Measurements from ENCODE around the gene ZNF668.
"Not testable (repeated sequence)": the region's sequence is repeated elsewhere in the genome, so short reads cannot be mapped to it uniquely, and the experiment has no call there.

ZNF668 gene

GRCh38 chr16:31110106-31111034 lies 36.3 kb upstream of the ZNF668 start:
- Histone ChIP-seq H3K27ac (ENCODE audit: insufficient read depth, low read depth, low read length, poor library complexity, severe bottlenecking) (no peak overlapping the region), H3K4me1 (ENCODE audit: control insufficient read depth, insufficient read depth, low read length) (peaks cover 8% of the 10 kb centered on the region), H3K36me3 (ENCODE audit: control insufficient read depth, insufficient read depth, low read length) (peaks cover 29% of the 10 kb centered on the region), H3K9me3 (ENCODE audit: control insufficient read depth, low read length) (no peaks in the 10 kb centered on the region), H3K4me3 (ENCODE audit: insufficient read depth, low read depth, low read length) (no peak overlapping the region), H3K27me3 (ENCODE audit: control insufficient read depth, insufficient read depth, low read length, poor library complexity, severe bottlenecking) (no peaks in the 10 kb centered on the region)
- 93 to 94% methylated on average over 26 of the region's 26 CpGs for WGBS, 2 experiments

DNA sequence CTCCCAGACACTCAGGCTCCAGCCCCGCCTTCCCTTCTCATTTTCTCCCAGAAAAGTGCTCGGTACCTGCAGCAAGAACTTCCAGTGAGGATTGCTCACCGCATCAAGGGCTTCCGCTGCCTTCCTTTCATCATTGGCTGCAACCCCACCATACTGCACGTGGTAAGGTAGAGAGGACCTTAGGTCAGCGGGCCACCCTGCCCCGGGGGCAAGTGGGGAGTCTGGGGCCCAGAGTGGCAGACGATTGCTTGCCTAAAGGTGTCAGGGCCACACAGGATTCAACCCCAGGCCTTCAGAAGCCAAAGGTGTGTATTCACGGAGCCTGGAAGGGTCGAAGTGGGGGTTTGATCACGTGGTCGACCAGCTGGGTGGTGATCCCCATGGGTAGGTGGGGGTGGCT lies 35.6 kb upstream of the ZNF668 start:
- 96 to 98% methylated on average over 12 of the region's 12 CpGs for WGBS, 2 experiments
- H3K4me1 ChIP-seq (ENCODE audit: control insufficient read depth, insufficient read depth, low read length) = peaks cover 8% of the 10 kb centered on the region
- H3K27me3 ChIP-seq (ENCODE audit: control insufficient read depth, insufficient read depth, low read length, poor library complexity, severe bottlenecking) = no peaks in the 10 kb centered on the region
- H3K4me3 ChIP-seq (ENCODE audit: insufficient read depth, low read depth, low read length) = no peak overlapping the region
- no peaks in the 10 kb centered on the region for H3K9me3 ChIP-seq (ENCODE audit: control insufficient read depth, low read length)
- H3K27ac ChIP-seq (ENCODE audit: insufficient read depth, low read depth, low read length, poor library complexity, severe bottlenecking) = no peak overlapping the region
- H3K36me3 ChIP-seq (ENCODE audit: control insufficient read depth, insufficient read depth, low read length) = peaks cover 29% of the 10 kb centered on the region

DNA sequence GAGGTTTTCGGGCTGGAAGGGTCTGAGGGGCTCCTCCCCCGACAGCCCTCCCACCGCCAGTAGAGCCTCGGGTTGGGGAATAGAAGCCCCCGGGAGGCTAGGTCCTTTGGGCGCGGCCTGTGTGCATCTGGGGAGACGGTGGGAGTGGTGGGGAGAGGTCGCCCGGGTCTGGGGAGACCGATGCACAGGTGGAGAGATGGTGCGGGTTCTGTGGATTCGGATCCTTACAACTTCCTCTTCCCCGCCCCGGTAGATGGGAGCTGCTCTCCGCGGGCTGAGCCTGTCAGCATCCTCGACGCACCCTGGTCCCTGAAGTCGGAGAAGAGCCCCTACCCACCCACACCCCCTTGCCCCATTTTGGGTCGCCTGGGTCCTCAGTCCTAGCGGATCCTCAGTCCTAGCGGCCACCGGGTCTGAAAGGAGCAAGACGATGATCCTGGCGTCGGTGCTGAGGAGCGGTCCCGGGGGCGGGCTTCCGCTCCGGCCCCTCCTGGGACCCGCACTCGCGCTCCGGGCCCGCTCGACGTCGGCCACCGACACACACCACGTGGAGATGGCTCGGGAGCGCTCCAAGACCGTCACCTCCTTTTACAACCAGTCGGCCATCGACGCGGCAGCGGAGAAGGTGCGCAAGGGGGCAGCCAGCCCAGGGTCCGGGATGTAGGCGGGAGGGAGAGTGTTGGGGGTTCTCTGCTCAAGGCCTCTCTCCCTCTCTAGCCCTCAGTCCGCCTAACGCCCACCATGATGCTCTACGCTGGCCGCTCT lies 34.9 kb upstream of the ZNF668 start:
- Histone ChIP-seq H3K4me3 (ENCODE audit: insufficient read depth, low read depth, low read length) (peak overlapping the region; percentile 99), H3K9me3 (ENCODE audit: control insufficient read depth, low read length) (no peaks in the 10 kb centered on the region), H3K27ac (ENCODE audit: insufficient read depth, low read depth, low read length, poor library complexity, severe bottlenecking) (no peak overlapping the region), H3K4me1 (ENCODE audit: control insufficient read depth, insufficient read depth, low read length) (peaks cover 8% of the 10 kb centered on the region), H3K36me3 (ENCODE audit: control insufficient read depth, insufficient read depth, low read length) (peaks cover 29% of the 10 kb centered on the region), H3K27me3 (ENCODE audit: control insufficient read depth, insufficient read depth, low read length, poor library complexity, severe bottlenecking) (no peaks in the 10 kb centered on the region)
- WGBS, 2 experiments = 65 to 67% methylated on average over 57 of the region's 57 CpGs

GRCh38 chr16:31108035-31108793 lies 34.2 kb upstream of the ZNF668 start, which contains the start of gene BCKDK:
BCKDK (plus strand) TSS chr16:31108386; CDS start chr16:31109224, 838 bp downstream.
- H3K4me3 ChIP-seq (ENCODE audit: insufficient read depth, low read depth, low read length) = peak within 1 kb of the TSS; percentile 99
- peaks cover 8% of the 10 kb centered on the region for H3K4me1 ChIP-seq (ENCODE audit: control insufficient read depth, insufficient read depth, low read length)
- WGBS, 2 experiments = 5% methylated on average over 68 of the region's 68 CpGs
- H3K27ac ChIP-seq (ENCODE audit: insufficient read depth, low read depth, low read length, poor library complexity, severe bottlenecking) = no peak within 1 kb of the TSS
- H3K27me3 ChIP-seq (ENCODE audit: control insufficient read depth, insufficient read depth, low read length, poor library complexity, severe bottlenecking) = no peaks in the 10 kb centered on the region
- peaks cover 29% of the 10 kb centered on the region for H3K36me3 ChIP-seq (ENCODE audit: control insufficient read depth, insufficient read depth, low read length)
- H3K9me3 ChIP-seq (ENCODE audit: control insufficient read depth, low read length) = no peaks in the 10 kb centered on the region

DNA sequence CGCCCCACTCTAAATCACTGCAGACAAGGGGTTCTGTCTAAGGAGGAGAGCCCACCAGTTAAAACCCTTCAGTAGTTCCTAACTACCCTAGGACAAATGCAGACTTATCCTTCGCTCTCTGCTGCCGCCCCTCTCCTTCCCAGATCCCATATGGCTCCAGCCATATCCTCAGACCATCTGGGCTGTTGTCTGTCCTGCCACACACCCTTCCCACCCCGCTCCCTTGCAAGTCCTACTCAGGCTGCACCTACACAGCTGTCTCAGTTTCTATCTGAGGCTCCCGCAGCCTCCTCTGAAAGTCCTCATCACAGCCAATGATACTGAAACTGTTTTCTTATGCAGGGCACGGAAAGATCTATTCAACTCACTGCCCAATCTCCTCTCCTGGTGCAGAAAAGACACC lies 33.4 kb upstream of the ZNF668 start:
- Histone ChIP-seq H3K27ac (ENCODE audit: insufficient read depth, low read depth, low read length, poor library complexity, severe bottlenecking) (no peak overlapping the region), H3K27me3 (ENCODE audit: control insufficient read depth, insufficient read depth, low read length, poor library complexity, severe bottlenecking) (no peaks in the 10 kb centered on the region), H3K36me3 (ENCODE audit: control insufficient read depth, insufficient read depth, low read length) (peaks cover 27% of the 10 kb centered on the region), H3K9me3 (ENCODE audit: control insufficient read depth, low read length) (no peaks in the 10 kb centered on the region), H3K4me3 (ENCODE audit: insufficient read depth, low read depth, low read length) (no peak overlapping the region), H3K4me1 (ENCODE audit: control insufficient read depth, insufficient read depth, low read length) (peaks cover 8% of the 10 kb centered on the region)
- 89 to 90% methylated on average over 6 of the region's 6 CpGs for WGBS, 2 experiments

DNA sequence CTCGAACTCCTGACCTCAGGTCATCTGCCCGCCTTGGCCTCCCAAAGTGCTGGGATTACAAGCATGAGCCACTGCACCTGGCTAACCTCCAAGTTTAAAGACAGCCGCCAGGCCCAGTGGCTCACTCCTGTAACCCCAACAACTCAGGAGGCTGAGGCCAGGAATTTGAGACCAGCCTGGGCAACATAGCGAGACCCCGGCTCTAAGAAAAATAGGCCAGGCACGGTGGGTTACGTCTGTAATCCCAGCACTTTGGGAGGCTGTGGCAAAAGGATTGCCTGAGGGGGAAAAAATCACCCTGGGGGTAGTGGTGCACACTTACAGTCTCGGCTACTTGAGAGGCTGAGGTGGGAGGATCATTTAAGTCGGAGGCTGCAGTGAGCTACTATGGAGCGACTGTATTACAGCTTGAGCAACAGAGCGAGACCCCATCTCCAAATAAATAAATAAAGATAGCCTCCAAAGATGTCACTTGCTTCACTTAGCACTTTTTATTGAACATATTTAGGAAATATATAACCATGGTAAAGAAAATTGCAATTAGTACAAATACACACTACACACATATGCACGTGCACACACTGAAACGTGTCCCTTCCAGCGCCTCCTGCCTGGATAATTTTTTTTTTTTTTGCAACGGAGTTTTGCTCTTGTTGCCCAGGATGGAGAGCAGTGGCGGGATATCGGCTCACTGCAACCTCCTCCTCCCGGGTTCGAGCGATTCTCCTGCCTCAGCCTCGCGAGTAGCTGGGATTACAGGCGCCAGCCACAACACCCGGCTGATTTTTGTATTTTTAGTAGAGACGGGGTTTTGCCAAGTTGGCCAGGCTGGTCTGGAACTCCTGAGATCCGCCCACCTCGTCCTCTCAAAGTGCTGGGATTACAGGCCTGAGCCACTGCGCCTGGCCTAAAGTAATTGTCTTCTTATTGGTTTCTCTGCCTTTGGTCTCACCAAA lies 32.7 kb upstream of the ZNF668 start:
- Histone ChIP-seq H3K4me3 (ENCODE audit: insufficient read depth, low read depth, low read length) (no peak overlapping the region), H3K27ac (ENCODE audit: insufficient read depth, low read depth, low read length, poor library complexity, severe bottlenecking) (no peak overlapping the region), H3K36me3 (ENCODE audit: control insufficient read depth, insufficient read depth, low read length) (peaks cover 20% of the 10 kb centered on the region), H3K27me3 (ENCODE audit: control insufficient read depth, insufficient read depth, low read length, poor library complexity, severe bottlenecking) (no peaks in the 10 kb centered on the region), H3K4me1 (ENCODE audit: control insufficient read depth, insufficient read depth, low read length) (peaks cover 8% of the 10 kb centered on the region), H3K9me3 (ENCODE audit: control insufficient read depth, low read length) (no peaks in the 10 kb centered on the region)
- 93 to 95% methylated on average over 28 of the region's 28 CpGs for WGBS, 2 experiments

GRCh38 chr16:31105677-31106213 lies 31.7 kb upstream of the ZNF668 start:
- Histone ChIP-seq H3K9me3 (ENCODE audit: control insufficient read depth, low read length) (no peaks in the 10 kb centered on the region), H3K27me3 (ENCODE audit: control insufficient read depth, insufficient read depth, low read length, poor library complexity, severe bottlenecking) (no peaks in the 10 kb centered on the region), H3K4me3 (ENCODE audit: insufficient read depth, low read depth, low read length) (no peak overlapping the region), H3K4me1 (ENCODE audit: control insufficient read depth, insufficient read depth, low read length) (peaks cover 8% of the 10 kb centered on the region), H3K36me3 (ENCODE audit: control insufficient read depth, insufficient read depth, low read length) (peaks cover 11% of the 10 kb centered on the region), H3K27ac (ENCODE audit: insufficient read depth, low read depth, low read length, poor library complexity, severe bottlenecking) (no peak overlapping the region)
- WGBS, 2 experiments = 43 to 46% methylated on average over 31 to 33 of the region's 33 CpGs

DNA sequence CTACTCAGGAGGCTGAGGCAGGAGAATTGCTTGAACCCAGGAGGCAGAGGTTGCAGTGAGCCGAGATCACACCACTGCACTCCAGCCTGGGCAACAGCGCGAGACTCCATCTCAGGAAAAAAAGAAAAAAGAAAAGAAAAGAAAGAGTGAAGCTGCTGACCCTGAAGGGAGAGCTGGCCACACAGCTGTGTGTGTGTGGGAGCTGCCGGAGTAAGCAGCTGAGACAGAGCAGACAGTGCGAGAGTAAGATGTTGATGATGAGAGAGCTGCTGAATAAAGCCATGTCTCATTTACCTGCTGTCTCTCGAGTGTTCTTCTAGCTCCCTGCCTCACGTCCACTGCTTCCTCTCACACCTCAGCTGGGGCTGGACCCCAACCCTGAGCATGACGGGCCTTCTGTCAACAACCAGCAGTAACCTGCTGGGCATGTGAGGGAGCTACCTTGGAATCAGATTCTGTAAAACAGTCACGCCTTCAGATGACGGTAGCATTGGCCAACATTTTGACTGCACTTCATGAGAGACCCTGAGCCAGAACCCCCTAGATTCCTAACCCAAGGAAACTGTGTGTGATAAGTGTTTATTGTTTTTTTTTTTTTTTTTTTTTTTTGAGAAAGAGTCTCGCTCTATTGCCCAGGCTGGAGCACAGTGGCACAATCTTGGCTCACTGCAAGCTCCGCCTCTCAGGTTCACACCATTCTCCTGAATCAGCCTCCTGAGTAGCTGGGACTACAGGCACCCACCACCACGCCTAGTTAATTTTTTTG lies 27.0 kb upstream of the ZNF668 start:
- not testable (repeated sequence) for H3K27me3 ChIP-seq (ENCODE audit: control insufficient read depth, insufficient read depth, low read length, poor library complexity, severe bottlenecking); H3K9me3 ChIP-seq (ENCODE audit: control insufficient read depth, low read length); H3K36me3 ChIP-seq (ENCODE audit: control insufficient read depth, insufficient read depth, low read length); H3K4me3 ChIP-seq (ENCODE audit: insufficient read depth, low read depth, low read length); H3K4me1 ChIP-seq (ENCODE audit: control insufficient read depth, insufficient read depth, low read length); H3K27ac ChIP-seq (ENCODE audit: insufficient read depth, low read depth, low read length, poor library complexity, severe bottlenecking)
- 82 to 85% methylated on average over 13 of the region's 13 CpGs for WGBS, 2 experiments

Data from ectodermal cell (in vitro differentiated cells).